SK-N-MC (cell line): ENCODE results near the gene FHIT.
"Not testable (repeated sequence)": the region's sequence is repeated elsewhere in the genome, so short reads cannot be mapped to it uniquely, and the experiment has no call there.

Experiments used
- DNase-seq: peaks from one replicate; pipeline ENCODE4 v3.0.0-alpha.2; 2011; ENCODE audit warnings: low read depth, low spot score
- H3K27ac ChIP-seq: fragments of 200-600 bp; sonication (generic); 2 replicates; pipeline ENCODE4 v1.5.1; 2016; ENCODE audit warnings: mixed run types
- H3K36me3 ChIP-seq: fragments of 200-600 bp; sonication (generic); 2 replicates; pipeline ENCODE4 v1.6.1; 2017; ENCODE audit warnings: antibody characterized with exemption, low read length, mixed read lengths; ENCODE audit not compliant: insufficient read depth
- H3K4me3 ChIP-seq: fragments of 200-600 bp; sonication (generic); 2 replicates; pipeline ENCODE4 v1.5.1; 2016
- H3K9ac ChIP-seq: fragments of 200-600 bp; sonication (generic); 2 replicates; pipeline ENCODE4 v1.8.0; 2017; ENCODE audit warnings: mixed run types, mixed read lengths; ENCODE audit not compliant: insufficient read length
- H3K9me3 ChIP-seq: fragments of 200-600 bp; sonication (generic); 2 replicates; pipeline ENCODE4 v1.6.1; 2017; ENCODE audit warnings: low read depth, mild to moderate bottlenecking, antibody characterized with exemption, low read length, moderate library complexity, mixed read lengths
- EZH2 ChIP-seq: fragments of 200-600 bp; sonication (generic); IDR thresholded peaks from one replicate; pipeline ENCODE4 v1.6.1; 2017; ENCODE audit warnings: antibody characterized with exemption
- FOXP2 ChIP-seq: optimal IDR thresholded peaks from 2 replicates; pipeline ENCODE3; 2011; ENCODE audit warnings: mild to moderate bottlenecking, moderate library complexity; ENCODE audit not compliant: insufficient read depth; ENCODE audit errors: extremely low read length, control extremely low read depth
- POLR2AphosphoS5 ChIP-seq: IDR thresholded peaks from 2 replicates; pipeline ENCODE4 v1.6.1; 2012; ENCODE audit warnings: mild to moderate bottlenecking, low read depth, low read length, borderline replicate concordance

Gene FHIT

DNA sequence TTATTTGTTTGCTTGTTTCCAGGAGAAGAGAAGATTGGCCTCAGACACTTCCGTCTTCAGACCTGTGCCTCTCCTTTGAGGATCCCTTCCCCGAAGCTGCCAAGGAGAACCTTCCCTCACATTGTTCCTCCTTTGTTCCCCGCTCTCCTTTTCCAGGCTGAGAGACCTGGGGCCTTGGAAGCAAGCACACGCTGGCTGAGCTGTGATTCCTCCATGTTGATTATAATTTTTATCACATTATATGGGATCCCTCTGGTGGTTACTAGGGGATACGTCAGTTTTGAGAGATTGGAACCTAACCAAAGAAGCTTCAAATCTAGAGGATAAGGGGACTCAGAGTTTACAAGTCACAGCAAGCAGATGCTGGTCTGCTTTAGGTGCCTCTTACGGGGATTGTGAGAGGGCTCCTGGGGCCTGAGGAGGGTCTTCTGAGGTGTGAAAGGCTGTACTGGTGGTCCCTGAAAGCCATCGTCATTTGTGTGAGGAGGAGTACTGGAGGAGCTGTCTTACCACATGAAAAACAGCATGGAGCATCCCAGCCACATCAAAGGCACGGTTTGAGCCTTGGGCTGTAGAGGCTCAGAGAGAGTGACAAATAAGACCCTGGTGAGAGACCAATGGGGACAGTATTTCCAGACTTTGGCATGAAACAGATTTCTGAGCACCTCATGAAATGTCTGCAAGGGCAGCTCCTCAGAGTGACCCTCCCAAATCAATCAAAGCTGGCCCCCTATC, 1441.4 kb downstream of the FHIT start:
- H3K36me3 ChIP-seq = no peaks in the 10 kb centered on the region
- H3K9ac ChIP-seq = no peak overlapping the region
- no peaks in the 10 kb centered on the region for H3K9me3 ChIP-seq
- TF ChIP-seq EZH2 = no peak
- no peak for TF ChIP-seq FOXP2
- no peak for TF ChIP-seq POLR2AphosphoS5
- no peak for DNase-seq
- no peak overlapping the region for H3K27ac ChIP-seq
- H3K4me3 ChIP-seq = no peak overlapping the region

DNA sequence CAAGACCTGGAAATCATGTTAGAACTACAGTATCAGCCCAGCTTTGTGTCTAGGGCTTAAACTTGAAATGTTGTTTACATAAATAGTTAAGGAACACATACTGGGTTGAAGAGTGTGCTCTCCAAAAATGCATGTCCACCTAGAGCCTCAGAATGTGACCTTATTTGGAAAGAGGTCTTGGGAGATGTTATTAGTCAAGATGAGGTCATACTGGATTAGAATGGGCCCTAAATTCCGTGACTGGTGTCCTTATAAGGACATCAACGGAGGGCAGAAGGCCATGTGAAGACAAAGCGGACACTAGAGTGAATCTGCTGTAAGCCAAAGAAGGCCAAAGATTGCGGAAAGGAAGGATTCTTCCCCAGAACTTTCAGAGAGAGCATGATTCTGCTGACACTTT, 1442.2 kb downstream of the FHIT start:
- Histone ChIP-seq H3K9ac (no peak overlapping the region), H3K27ac (no peak overlapping the region), H3K4me3 (no peak overlapping the region), H3K9me3 (no peaks in the 10 kb centered on the region), H3K36me3 (no peaks in the 10 kb centered on the region)
- TF ChIP-seq FOXP2 = no peak
- no peak for TF ChIP-seq EZH2
- no peak for TF ChIP-seq POLR2AphosphoS5
- no peak for DNase-seq

DNA sequence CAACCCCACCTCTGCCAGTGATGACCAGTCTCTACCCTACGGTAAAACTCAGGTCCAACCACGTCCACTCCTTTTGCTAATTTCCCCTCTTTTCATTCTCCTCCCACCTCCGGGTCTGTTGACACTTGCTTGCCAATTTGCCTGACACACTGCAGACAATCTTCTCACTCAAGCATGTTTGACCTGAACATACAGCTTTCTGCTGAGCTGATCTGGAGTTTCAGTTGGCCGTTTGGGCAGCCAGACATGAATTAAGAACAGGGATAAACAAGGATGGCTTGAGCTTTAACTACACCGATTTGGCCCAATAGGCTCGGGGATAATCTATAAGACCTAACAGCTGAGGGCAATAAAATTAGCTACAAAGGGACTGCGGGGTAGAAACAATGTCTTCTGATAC, 1442.8 kb downstream of the FHIT start:
- DNase-seq = no peak

DNA sequence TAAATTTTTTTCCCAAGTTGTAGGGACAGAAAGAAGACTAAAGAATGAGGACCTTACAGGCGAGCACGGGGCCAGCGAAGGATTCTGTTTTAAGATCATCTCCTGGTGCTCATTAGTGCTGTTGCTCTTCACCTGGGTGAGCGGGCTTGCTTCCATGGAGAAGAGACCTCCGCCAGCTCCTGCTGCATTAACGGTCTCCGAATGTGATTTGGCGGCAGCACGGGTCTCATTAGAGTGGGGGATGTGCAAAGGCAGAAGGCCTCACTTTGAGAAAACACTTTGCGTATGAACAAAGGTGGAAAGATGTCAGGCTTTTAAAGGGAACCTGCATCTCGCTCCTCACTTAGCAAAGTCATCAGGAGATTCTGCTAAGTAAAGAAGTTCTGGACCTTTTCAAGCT, 1448.0 kb downstream of the FHIT start:
- no peak overlapping the region for H3K9ac ChIP-seq
- no peak overlapping the region for H3K27ac ChIP-seq
- no peak for TF ChIP-seq FOXP2
- no peak for TF ChIP-seq POLR2AphosphoS5
- TF ChIP-seq EZH2 = no peak
- no peak for DNase-seq
- H3K4me3 ChIP-seq = no peak overlapping the region
- H3K9me3 ChIP-seq = no peaks in the 10 kb centered on the region
- H3K36me3 ChIP-seq = no peaks in the 10 kb centered on the region

More for the DNA sequence above, 1442.8 kb downstream of the FHIT start:
- no peaks in the 10 kb centered on the region for H3K36me3 ChIP-seq
- no peaks in the 10 kb centered on the region for H3K9me3 ChIP-seq
- TF ChIP-seq FOXP2 (no peak), EZH2 (no peak)
- H3K27ac ChIP-seq = no peak overlapping the region
- no peak overlapping the region for H3K9ac ChIP-seq
- H3K4me3 ChIP-seq = no peak overlapping the region

DNA sequence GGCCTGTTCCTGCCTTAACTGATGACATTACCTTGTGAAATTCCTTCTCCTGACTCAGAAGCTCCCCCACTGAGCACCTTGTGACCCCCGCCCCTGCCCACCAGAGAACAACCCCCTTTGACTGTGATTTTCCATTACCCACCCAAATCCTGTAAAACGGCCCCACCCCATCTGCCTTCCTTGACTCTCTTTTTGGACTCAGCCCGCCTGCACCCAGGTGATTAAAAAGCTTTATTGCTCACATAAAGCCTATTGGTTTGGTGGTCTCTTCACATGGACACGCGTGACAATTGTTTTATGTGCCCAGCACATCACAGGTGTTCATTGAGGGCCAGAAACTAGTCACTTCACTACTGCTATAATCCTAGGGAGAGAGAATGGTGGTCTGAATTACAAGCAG, 1448.8 kb downstream of the FHIT start:
- H3K36me3 ChIP-seq, H3K27ac ChIP-seq, DNase-seq, H3K9me3 ChIP-seq, H3K9ac ChIP-seq, H3K4me3 ChIP-seq: not testable (repeated sequence)

DNA sequence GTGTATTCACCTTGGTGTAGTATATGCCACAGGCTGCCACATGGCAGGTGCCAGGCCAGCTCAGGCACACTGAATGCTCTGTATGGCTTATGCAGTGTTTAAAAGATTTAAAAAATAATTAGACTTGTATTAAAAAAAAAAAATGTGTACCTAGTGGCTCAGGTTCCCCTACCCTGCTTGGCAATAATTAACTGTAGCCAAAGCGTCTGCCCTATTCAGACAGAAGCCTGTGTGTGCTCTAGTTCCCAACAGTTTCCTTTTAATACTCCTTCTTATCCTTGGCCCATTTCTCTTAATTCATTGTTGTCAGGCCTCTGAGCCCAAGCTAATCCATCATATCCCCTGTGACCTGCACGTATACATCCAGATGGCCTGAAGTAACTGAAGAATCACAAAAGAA, 1449.2 kb downstream of the FHIT start:
- H3K9ac ChIP-seq = no peak overlapping the region
- H3K36me3 ChIP-seq = no peaks in the 10 kb centered on the region
- no peak overlapping the region for H3K4me3 ChIP-seq
- no peaks in the 10 kb centered on the region for H3K9me3 ChIP-seq
- no peak overlapping the region for H3K27ac ChIP-seq
- TF ChIP-seq FOXP2 (no peak), POLR2AphosphoS5 (no peak), EZH2 (no peak)
- no peak for DNase-seq

DNA sequence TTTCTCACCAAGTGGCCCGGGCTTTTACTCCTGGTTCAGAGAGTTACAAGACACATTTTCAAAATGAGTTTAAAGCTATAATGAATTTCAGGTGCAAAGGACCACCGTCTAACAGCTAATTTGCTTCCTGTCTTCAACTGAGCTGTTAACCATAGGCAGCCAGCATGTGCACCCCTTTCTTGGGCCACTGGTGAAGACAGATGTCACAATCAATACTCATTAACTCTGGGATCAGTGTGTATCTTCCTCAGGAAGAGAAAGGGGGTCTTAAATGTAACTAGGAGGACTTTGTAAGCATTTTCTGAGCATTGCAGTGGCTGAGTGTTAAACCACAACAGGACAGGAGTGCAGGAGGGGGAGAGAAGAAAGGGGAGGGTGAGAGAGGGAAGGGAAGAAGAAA, 1450.8 kb downstream of the FHIT start:
- Histone ChIP-seq H3K9ac (no peak overlapping the region), H3K27ac (no peak overlapping the region), H3K36me3 (no peaks in the 10 kb centered on the region), H3K4me3 (no peak overlapping the region), H3K9me3 (no peaks in the 10 kb centered on the region)
- no peak for TF ChIP-seq FOXP2
- no peak for TF ChIP-seq EZH2
- no peak for TF ChIP-seq POLR2AphosphoS5
- no peak for DNase-seq

DNA sequence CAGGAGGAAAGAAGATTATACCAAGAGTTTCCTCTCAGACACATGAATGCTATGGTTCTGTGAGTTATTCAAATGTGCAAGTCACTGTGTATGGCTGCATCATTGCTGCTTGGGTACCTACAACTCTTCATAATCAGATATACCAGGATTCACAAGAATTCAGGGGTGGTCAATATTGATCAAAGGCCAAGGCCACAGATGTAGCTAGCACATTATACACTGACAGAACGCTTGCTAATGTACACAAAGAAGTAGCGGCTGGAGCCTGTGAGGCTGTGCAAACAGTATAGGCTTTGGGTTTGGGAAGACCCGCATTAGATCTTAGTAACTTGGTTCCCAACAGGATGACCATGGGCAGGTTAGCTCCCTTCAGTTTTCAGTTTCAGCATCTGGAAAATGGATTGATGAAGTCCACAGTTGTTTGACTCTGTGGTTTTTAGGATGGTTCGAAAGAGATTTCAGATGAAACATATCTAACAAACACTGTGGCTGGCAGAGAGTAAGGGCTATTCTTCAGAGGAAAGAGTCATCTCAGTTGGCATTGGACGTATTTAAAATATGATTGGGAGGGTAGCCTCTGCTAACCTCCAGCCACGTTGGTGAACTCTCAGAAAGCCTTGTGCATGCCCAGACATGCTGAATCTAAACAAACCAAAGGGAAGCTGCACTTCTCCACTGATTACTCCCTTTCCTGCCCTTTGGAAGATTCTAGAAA, 1452.7 kb downstream of the FHIT start:
- DNase-seq = no peak
- Histone ChIP-seq H3K27ac (no peak overlapping the region), H3K9me3 (no peaks in the 10 kb centered on the region), H3K4me3 (no peak overlapping the region), H3K9ac (no peak overlapping the region), H3K36me3 (no peaks in the 10 kb centered on the region)
- TF ChIP-seq EZH2 (no peak), POLR2AphosphoS5 (no peak), FOXP2 (no peak)

DNA sequence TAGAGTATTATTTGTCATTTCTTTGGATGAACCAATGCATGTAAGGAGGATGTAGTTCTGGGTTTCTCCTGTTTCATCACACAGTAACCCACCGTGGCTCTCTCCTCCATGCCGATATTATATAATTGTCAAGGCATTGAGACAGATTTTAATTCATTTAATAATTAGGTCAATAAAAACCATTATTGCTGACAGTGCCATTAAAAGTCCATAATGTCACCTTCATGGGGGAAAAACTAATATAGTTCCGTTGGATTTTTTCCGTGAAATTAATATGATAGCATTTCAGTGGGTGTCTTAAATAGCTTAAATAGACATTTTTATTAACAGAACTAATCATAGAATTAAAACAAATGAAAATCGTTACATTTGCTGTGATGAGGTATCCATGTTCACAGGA, 1453.7 kb downstream of the FHIT start:
- no peaks in the 10 kb centered on the region for H3K9me3 ChIP-seq
- no peak overlapping the region for H3K9ac ChIP-seq
- TF ChIP-seq FOXP2 (no peak), POLR2AphosphoS5 (no peak), EZH2 (no peak)
- no peak overlapping the region for H3K27ac ChIP-seq
- no peak for DNase-seq
- H3K36me3 ChIP-seq = no peaks in the 10 kb centered on the region
- H3K4me3 ChIP-seq = no peak overlapping the region
